Body of pancreas (tissue), 4 donors: ENCODE data around the gene ICE1.

Experiments
- CTCF ChIP-seq, 7 experiments: fragments of 450-650 bp in 4 of 7; fragments of 200-600 bp in 3 of 7; sonication (generic) in 3 of 7; IDR thresholded peaks; one replicate each; pipeline ENCODE4 v1.5.1; 2016 to 2019; ENCODE audit warnings: antibody characterized with exemption in 7 of 7
- POLR2A ChIP-seq, 3 donors: fragments of 450-650 bp; IDR thresholded peaks; one replicate each; pipeline ENCODE4 v1.6.1; 2016; ENCODE audit warnings: antibody characterized with exemption in 3 of 3, mild to moderate bottlenecking in 2 of 3

DNA sequence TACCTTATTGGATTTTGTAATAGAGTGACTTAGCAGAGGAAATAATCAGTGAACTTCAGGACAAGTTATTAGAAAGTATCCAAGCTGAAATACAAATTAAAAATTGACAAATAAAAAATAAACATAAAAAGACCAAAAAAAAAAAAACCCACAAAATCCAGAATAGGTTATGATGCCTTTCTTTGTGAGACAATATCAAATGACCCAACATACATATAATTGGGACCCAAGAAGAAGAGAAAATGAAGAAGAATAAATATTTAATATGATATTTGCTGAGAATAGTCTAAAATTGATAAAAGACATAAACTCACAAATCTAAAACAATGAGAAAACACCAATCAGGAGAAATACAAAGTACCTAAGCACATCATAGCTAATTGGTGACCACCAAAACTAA lies 81.8 kb downstream of the ICE1 start:
- TF ChIP-seq CTCF (IDR thresholded peaks at IDR 0.05) (no peak), POLR2A (IDR thresholded peaks at IDR 0.05) (no peak)
